NB4 (cell line): Measurements from ENCODE around the gene FLVCR1.

Source experiments
- DNase-seq: peaks from one replicate; pipeline ENCODE4 v3.0.0; 2010; ENCODE audit warnings: low read depth
- H3K4me3 ChIP-seq: one replicate; pipeline ENCODE4 v1.5.1; 2011; ENCODE audit warnings: mild to moderate bottlenecking, low read depth, low read length, moderate library complexity
- CTCF ChIP-seq: IDR thresholded peaks from one replicate; pipeline ENCODE4 v1.5.1; 2012; ENCODE audit warnings: low read depth, low read length
- MYC ChIP-seq: IDR thresholded peaks from 2 replicates; pipeline ENCODE4 v1.6.1; 2011; ENCODE audit warnings: low read depth, low read length
- POLR2A ChIP-seq: IDR thresholded peaks from 2 replicates; pipeline ENCODE4 v1.6.1; 2011; ENCODE audit warnings: mild to moderate bottlenecking; ENCODE audit not compliant: insufficient read length; ENCODE audit errors: extremely low read depth
- TF ChIP-seq, protein P1 (sequence below): IDR thresholded peaks from 2 replicates; pipeline ENCODE4 v1.6.1; 2011; ENCODE audit warnings: low read depth, low read length

FLVCR1 gene

DNA sequence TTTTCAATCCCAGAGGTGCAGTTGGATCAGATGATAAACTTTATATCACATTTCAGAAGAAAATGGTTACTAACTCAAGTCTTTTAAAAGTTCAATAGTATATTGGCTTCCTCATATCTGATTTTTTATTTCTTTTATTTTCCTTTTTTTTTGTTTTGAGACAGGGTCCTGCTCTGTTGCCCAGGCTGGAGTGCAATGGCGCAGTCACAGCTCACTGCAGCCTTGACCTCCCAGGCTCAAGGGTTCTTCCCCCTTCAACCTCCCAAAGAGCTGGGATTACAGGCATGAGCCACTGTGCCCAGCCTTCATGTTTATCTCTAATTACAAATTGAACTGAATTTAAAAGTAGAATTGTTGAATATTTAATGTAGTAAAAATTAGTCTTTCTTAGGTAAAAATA, 13.9 kb downstream of the FLVCR1 start:
- no peak for DNase-seq
- H3K4me3 ChIP-seq = no peak overlapping the region
- no peak for TF ChIP-seq POLR2A
- TF ChIP-seq, protein P1, sequence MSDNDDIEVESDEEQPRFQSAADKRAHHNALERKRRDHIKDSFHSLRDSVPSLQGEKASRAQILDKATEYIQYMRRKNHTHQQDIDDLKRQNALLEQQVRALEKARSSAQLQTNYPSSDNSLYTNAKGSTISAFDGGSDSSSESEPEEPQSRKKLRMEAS = no peak
- no peak for TF ChIP-seq MYC
- no peak for TF ChIP-seq CTCF

GRCh38 chr1:212873518-212873917, 15.4 kb downstream of the FLVCR1 start:
- DNase-seq = no peak
- TF ChIP-seq POLR2A = no peak
- TF ChIP-seq MYC = no peak
- TF ChIP-seq, protein P1 = no peak
- no peak for TF ChIP-seq CTCF
- no peak overlapping the region for H3K4me3 ChIP-seq

GRCh38 chr1:212878418-212878817, 20.3 kb downstream of the FLVCR1 start:
- DNase-seq = no peak
- TF ChIP-seq, protein P1 = no peak
- TF ChIP-seq MYC = no peak
- TF ChIP-seq POLR2A = no peak
- no peak for TF ChIP-seq CTCF
- H3K4me3 ChIP-seq = no peak overlapping the region

- DNase-seq = no peak
- TF ChIP-seq POLR2A = no peak
- TF ChIP-seq, protein P1 = no peak
- no peak for TF ChIP-seq MYC
- no peak for TF ChIP-seq CTCF
- H3K4me3 ChIP-seq = no peak overlapping the region
Measured at GRCh38 chr1:212879947-212880690, 22.0 kb downstream of the FLVCR1 start.

GRCh38 chr1:212884592-212884991, 26.5 kb downstream of the FLVCR1 start:
- H3K4me3 ChIP-seq = no peak overlapping the region
- TF ChIP-seq MYC = no peak
- no peak for TF ChIP-seq POLR2A
- TF ChIP-seq, protein P1 = no peak
- TF ChIP-seq CTCF = no peak
- no peak for DNase-seq
